ENCODE data around the gene MCOLN2.

DNA sequence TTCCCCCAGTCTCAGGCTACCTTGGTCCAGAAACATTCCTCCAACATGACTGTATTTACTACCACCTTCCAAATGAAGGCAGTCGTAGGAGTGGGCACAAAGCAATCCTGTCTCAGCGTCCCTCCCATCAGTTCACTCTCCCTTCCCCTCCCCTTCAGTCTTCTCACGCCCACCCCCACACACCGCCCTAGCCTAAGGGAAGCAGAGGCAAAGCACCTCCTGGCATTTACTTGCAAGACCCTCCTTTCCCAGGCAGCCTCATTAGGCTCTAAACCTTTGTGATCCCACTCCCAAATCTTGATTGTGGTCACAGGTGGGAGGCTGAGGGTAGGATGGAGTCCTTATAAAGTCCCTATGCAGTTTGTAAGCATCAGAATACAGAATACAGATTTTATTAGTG lies 80.0 kb downstream of the MCOLN2 start:
- TF ChIP-seq, protein P1, sequence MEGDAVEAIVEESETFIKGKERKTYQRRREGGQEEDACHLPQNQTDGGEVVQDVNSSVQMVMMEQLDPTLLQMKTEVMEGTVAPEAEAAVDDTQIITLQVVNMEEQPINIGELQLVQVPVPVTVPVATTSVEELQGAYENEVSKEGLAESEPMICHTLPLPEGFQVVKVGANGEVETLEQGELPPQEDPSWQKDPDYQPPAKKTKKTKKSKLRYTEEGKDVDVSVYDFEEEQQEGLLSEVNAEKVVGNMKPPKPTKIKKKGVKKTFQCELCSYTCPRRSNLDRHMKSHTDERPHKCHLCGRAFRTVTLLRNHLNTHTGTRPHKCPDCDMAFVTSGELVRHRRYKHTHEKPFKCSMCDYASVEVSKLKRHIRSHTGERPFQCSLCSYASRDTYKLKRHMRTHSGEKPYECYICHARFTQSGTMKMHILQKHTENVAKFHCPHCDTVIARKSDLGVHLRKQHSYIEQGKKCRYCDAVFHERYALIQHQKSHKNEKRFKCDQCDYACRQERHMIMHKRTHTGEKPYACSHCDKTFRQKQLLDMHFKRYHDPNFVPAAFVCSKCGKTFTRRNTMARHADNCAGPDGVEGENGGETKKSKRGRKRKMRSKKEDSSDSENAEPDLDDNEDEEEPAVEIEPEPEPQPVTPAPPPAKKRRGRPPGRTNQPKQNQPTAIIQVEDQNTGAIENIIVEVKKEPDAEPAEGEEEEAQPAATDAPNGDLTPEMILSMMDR (IDR thresholded peaks at IDR 0.05; ENCODE audit: insufficient read depth, low read length) = no peak
- TF ChIP-seq GABPA (IDR thresholded peaks at IDR 0.05; ENCODE audit: low read depth) = no peak
